BLaER1 treated with 17β-estradiol and CSF1 and Interleukin-3, amounts not matched to agents 10 nM and 100 nM (cell line): ENCODE measurements around the gene PLA2G2C.

Experiments used
- H3K27ac ChIP-seq, 11 experiments: shearing (Covaris generic); formaldehyde crosslinking; 2 replicates each; pipeline ENCODE4 v1.8.1; 2022
- H3K27me3 ChIP-seq, 11 experiments: shearing (Covaris generic); formaldehyde crosslinking; 2 replicates each; pipeline ENCODE4 v1.8.1; 2022
- H3K36me3 ChIP-seq, 11 experiments: shearing (Covaris generic); formaldehyde crosslinking; 2 replicates each; pipeline ENCODE4 v1.8.1; 2022
- H3K4me1 ChIP-seq, 10 experiments: shearing (Covaris generic); formaldehyde crosslinking; 2 replicates each; pipeline ENCODE4 v1.8.1; 2022
- H3K4me2 ChIP-seq, 11 experiments: shearing (Covaris generic); formaldehyde crosslinking; 2 replicates each; pipeline ENCODE4 v1.8.1; 2022
- H3K4me3 ChIP-seq, 10 experiments: shearing (Covaris generic); formaldehyde crosslinking; 2 replicates each; pipeline ENCODE4 v1.8.1; 2022
- H3K9ac ChIP-seq, 11 experiments: shearing (Covaris generic); formaldehyde crosslinking; 2 replicates each; pipeline ENCODE4 v1.8.1; 2022
- H3K9me3 ChIP-seq, 11 experiments: shearing (Covaris generic); formaldehyde crosslinking; replicated peaks in 1 of 11; 2 replicates each; pipeline ENCODE4 v1.8.1; 2022
- H4K20me1 ChIP-seq, 11 experiments: shearing (Covaris generic); formaldehyde crosslinking; 2 replicates each; pipeline ENCODE4 v1.8.1; 2022
- Cebpa-rat ChIP-seq, 11 experiments: shearing (Covaris generic); IDR thresholded peaks; 2 replicates each; pipeline ENCODE4 v1.8.1; 2022

Gene PLA2G2C

DNA sequence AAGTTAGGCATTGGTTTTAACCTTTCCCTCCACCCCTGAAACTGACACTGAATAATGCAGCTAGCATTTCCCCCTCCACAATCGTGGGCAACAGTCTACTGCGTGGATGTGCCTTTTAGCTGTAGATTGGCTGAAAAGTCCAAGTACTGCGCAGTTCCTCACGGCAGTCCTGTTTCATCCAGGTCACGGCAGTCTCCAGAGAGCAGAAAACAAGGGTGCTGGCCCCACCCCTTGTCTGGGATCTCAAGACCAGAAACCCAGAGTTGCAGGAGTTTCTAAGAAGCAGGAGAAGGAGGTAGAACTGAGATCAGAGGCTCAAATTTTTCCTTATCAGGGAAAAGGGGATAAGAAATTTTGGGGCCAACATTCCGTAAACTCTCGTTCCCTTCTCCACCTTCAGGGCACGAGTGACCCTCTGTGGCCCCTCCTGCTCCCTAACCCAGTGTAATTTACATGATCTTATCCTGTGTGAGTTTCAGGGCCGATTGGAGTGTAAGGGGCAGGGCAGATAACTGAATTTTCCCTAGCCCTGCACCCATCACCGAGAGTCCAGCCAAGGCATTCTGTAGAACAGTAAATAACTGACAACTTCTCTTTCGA is 25.9 kb upstream of the PLA2G2C start:
- Histone ChIP-seq H3K9ac (peak overlapping the region in 9 of 11 experiments; percentile 3 to 45 (median 14); a peak in 9 of 22 replicates), H3K9me3 (no peaks in the 10 kb centered on the region), H3K36me3 (no peaks in the 10 kb centered on the region), H3K4me2 (peak overlapping the region; percentile 73 to 97 (median 86)), H4K20me1 (no peaks in the 10 kb centered on the region), H3K27ac (peak overlapping the region in 1 of 11 experiments; percentile 15; a peak in 2 of 22 replicates), H3K27me3 (no peaks in the 10 kb centered on the region), H3K4me1 (peaks cover 6 to 48% (median 36%) of the 10 kb centered on the region in 10 experiments; a peak in 19 of 20 replicates), H3K4me3 (no peak overlapping the region)
- no peak for TF ChIP-seq Cebpa-rat (IDR thresholded peaks at IDR 0.05)

DNA sequence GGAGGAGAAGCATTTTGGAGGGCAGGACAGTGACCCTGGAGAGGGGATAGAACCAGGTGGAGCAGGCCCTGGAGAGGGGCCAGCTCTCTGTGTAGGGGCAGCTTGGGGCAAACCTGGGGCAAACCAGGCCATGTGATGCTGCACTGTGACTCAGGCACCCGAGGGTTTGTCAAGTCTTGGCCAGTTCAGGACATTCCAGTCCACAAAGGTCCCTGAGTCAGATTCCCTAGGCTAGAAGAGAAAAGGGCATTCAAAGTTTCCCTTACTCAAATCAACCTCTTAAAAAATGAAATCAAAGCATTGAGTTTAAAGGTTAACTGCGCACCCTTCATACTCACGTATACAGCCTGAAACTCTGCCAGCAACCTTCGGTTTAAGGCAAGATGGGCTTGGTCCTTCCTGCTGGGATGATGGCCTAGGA is 25.2 kb upstream of the PLA2G2C start:
- Histone ChIP-seq H3K4me2 (peak overlapping the region in 8 of 11 experiments; percentile 73 to 97 (median 88); a peak in 11 of 22 replicates), H4K20me1 (no peaks in the 10 kb centered on the region), H3K4me1 (peaks cover 6 to 48% (median 36%) of the 10 kb centered on the region in 10 experiments; a peak in 19 of 20 replicates), H3K4me3 (no peak overlapping the region), H3K36me3 (no peaks in the 10 kb centered on the region), H3K27me3 (no peaks in the 10 kb centered on the region), H3K9me3 (no peaks in the 10 kb centered on the region), H3K9ac (no peak overlapping the region), H3K27ac (no peak overlapping the region)
- no peak for TF ChIP-seq Cebpa-rat (IDR thresholded peaks at IDR 0.05)

DNA sequence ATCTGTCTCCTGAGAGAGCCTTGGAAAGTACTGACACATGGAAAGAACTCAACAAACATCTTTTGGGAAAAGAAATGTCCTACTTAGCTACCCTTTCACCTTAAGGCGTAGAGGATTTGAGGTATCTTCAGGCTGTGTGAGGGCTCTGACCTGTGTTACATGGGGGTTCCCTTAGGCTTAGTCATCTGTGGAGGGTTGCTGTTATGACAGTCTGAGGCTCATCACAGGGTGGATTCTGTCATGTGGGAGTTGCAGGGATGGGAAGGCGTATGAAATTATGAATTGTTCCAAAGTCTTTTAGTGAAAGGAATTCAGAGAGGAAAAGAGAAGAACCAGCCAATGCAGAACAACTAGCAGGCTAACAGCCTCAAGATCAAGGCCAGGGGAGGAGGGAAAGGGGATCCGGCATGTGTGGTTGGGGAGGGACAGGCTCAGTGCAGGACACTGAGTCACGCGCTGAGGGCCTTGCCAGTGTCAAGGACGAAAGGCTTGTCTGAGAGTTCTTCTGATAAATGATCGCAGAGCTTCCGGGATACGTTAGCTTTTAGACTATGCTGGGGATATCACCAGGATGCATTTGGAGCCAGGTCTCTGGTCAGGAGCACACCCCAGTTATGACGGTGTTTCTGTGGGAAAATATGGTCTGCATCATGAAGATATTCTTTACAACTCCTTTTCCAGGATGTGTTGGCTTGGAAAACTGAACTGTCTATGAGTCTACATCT is 24.6 kb upstream of the PLA2G2C start:
- H3K9ac ChIP-seq: no peak overlapping the region
- H3K4me2 ChIP-seq: 0 out of 22 replicates have a peak overlapping the region, but pooled peaks of 1 of the 11 experiments have one; percentile 97
- H3K4me3 ChIP-seq: no peak overlapping the region
- H3K4me1 ChIP-seq: peaks cover 6 to 48% (median 36%) of the 10 kb centered on the region in 10 experiments; a peak in 19 of 20 replicates
- H3K36me3 ChIP-seq: no peaks in the 10 kb centered on the region
- H3K27ac ChIP-seq: no peak overlapping the region
- H3K9me3 ChIP-seq: no peaks in the 10 kb centered on the region
- TF ChIP-seq Cebpa-rat (IDR thresholded peaks at IDR 0.05): no peak
- no peaks in the 10 kb centered on the region for H4K20me1 ChIP-seq
- no peaks in the 10 kb centered on the region for H3K27me3 ChIP-seq

DNA sequence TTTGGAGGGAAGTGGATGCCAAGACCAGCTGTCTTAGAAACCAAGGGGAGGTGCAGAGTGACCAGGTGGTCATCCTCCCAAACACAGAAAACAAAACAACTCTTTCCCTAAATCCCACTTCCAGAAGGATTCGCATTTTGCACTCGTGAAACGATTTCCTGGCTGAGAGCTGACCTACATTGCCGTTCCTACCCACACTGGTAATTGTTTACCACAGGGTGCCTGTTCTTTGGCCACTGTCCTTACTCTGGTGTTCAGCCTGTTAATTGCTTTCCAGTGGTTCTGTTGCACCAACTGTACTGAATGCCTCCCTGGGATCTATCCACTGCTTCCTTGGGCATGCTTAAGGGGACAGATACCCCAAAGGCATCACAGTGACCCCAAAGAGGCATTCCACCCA is 23.2 kb upstream of the PLA2G2C start:
- Histone ChIP-seq H3K9ac (no peak overlapping the region), H3K27ac (no peak overlapping the region), H3K27me3 (no peaks in the 10 kb centered on the region), H3K4me2 (no peak overlapping the region), H3K4me1 (peaks cover 6 to 48% (median 36%) of the 10 kb centered on the region in 10 experiments; a peak in 19 of 20 replicates), H4K20me1 (no peaks in the 10 kb centered on the region), H3K4me3 (no peak overlapping the region), H3K36me3 (no peaks in the 10 kb centered on the region), H3K9me3 (no peaks in the 10 kb centered on the region)
- no peak for TF ChIP-seq Cebpa-rat (IDR thresholded peaks at IDR 0.05)

DNA sequence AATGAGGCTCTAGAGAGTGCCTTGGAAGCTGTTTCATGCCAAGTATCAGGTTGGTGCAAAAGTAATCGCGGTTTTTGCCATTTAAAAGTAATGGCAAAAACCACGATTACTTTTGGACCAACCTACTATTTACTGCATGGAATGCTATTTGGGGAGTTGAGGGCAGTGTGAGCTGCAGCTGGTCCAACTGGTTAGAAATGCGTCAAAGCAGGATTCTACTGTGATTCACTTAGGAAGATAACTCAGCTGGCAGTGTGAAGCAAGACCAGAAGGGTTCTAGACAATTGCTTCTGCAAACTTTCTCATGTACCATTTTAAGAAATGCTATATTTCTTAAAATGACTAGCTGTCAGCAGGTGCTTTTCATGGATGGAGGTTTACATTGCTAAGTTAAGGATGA is 21.2 kb upstream of the PLA2G2C start:
- Histone ChIP-seq H3K4me2 (peak overlapping the region in 3 of 11 experiments; percentile 33 to 42 (median 34); a peak in 2 of 22 replicates), H3K4me3 (no peak overlapping the region), H3K27me3 (no peaks in the 10 kb centered on the region), H3K27ac (no peak overlapping the region), H4K20me1 (no peaks in the 10 kb centered on the region), H3K9ac (no peak overlapping the region), H3K36me3 (no peaks in the 10 kb centered on the region), H3K9me3 (no peaks in the 10 kb centered on the region), H3K4me1 (peaks cover 4 to 41% (median 32%) of the 10 kb centered on the region in 10 experiments; a peak in 19 of 20 replicates)
- no peak for TF ChIP-seq Cebpa-rat (IDR thresholded peaks at IDR 0.05)

DNA sequence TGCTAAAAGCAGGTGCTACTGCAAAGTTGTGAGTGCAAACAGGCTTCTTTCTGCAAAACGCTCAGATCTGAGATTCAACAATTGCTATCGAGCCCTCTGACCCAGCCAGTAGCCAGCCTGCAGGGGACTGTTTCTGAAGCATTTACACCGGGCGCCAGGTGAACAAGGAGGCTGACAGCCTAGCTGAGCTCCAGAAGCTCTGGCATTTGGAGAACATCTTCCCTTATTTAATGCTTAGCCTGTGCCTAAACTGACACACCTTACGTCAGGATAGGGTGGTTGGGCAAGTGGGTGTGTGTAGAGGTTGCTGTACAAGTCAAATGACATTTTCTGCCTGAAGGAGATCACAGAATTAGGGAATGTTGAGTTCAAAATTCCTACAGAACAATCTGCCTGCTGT is 15.8 kb upstream of the PLA2G2C start:
- no peaks in the 10 kb centered on the region for H3K9me3 ChIP-seq
- H3K4me1 ChIP-seq: peaks cover 3 to 19% (median 7%) of the 10 kb centered on the region in 10 experiments; a peak in 14 of 20 replicates
- H4K20me1 ChIP-seq: no peaks in the 10 kb centered on the region
- H3K4me2 ChIP-seq: no peak overlapping the region
- H3K9ac ChIP-seq: no peak overlapping the region
- H3K4me3 ChIP-seq: no peak overlapping the region
- H3K36me3 ChIP-seq: no peaks in the 10 kb centered on the region
- no peak overlapping the region for H3K27ac ChIP-seq
- no peaks in the 10 kb centered on the region for H3K27me3 ChIP-seq
- TF ChIP-seq Cebpa-rat (IDR thresholded peaks at IDR 0.05): no peak

DNA sequence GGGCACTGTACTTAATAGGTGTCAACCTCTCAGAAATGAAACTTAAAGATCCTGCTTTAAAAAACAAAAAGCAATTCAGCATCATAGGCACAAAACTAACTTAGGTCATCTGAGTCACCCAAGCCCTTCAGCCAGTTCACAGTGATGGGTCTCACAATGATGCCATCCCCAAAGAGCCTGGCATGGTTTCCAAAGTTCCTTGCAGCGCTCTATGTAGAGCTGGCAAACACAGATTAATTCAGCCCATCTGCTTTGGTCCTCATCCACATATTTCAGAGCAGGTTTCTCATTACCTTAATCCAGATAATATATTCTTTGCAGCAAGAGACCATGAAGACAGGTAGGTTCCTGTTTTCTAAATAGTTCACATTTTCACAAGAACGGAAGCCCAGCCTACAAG is 14.6 kb upstream of the PLA2G2C start:
- no peaks in the 10 kb centered on the region for H3K9me3 ChIP-seq
- no peak overlapping the region for H3K9ac ChIP-seq
- H3K4me3 ChIP-seq: no peak overlapping the region
- H3K4me1 ChIP-seq: peaks cover 8 to 30% (median 14%) of the 10 kb centered on the region in 10 experiments; a peak in 17 of 20 replicates
- H4K20me1 ChIP-seq: no peaks in the 10 kb centered on the region
- no peak for TF ChIP-seq Cebpa-rat (IDR thresholded peaks at IDR 0.05)
- H3K36me3 ChIP-seq: no peaks in the 10 kb centered on the region
- H3K27ac ChIP-seq: no peak overlapping the region
- H3K27me3 ChIP-seq: no peaks in the 10 kb centered on the region
- no peak overlapping the region for H3K4me2 ChIP-seq

DNA sequence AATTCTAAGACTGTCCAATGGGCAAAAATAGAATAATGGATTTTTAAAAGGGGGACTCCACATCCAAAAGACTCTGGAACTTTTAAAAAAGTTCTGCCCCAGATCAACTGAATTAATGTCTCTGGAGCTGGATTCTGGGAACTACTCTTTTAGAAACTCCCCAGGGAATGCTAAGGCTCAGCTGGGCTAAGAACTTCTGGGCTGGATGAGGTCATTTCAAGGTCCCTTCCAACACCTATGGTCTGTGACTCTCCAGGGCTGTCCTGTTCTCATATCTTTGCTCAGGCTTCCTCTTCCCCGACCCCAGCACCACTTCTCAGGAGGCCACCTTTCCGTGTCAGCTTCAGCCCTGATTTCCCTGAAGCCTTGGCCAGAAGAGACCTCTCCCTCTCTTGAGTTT is 13.5 kb upstream of the PLA2G2C start:
- H3K9me3 ChIP-seq: no peaks in the 10 kb centered on the region
- 0 out of 22 replicates have a peak overlapping the region, but pooled peaks of 1 of the 11 experiments have one; percentile 10 for H3K4me2 ChIP-seq
- H3K36me3 ChIP-seq: no peaks in the 10 kb centered on the region
- no peak overlapping the region for H3K9ac ChIP-seq
- H3K4me1 ChIP-seq: peaks cover 19 to 41% (median 25%) of the 10 kb centered on the region in 10 experiments
- no peak overlapping the region for H3K27ac ChIP-seq
- H3K27me3 ChIP-seq: no peaks in the 10 kb centered on the region
- no peak overlapping the region for H3K4me3 ChIP-seq
- TF ChIP-seq Cebpa-rat (IDR thresholded peaks at IDR 0.05): no peak
- no peaks in the 10 kb centered on the region for H4K20me1 ChIP-seq

DNA sequence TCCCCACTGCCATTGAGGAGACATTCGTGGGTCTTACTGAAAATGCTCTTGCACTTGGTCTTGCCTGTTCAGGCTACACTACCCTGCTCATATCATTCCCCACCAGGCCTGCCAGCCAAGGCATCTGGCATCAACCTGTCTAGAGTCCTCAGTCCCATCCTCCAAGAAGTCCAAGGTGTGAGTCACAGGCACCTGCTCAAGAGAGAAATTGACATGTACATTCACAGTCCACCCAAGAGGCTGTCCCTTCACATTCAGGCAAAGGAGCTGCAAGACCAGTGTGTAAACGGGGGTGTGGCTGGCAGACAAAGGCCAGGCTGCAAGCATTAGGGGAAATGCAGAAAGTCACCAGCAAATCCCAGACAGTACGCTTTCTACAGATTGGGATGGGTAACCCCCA is 13.1 kb upstream of the PLA2G2C start:
- H3K27ac ChIP-seq: no peak overlapping the region
- H3K4me3 ChIP-seq: no peak overlapping the region
- H3K4me1 ChIP-seq: peaks cover 24 to 45% (median 29%) of the 10 kb centered on the region in 10 experiments
- H3K4me2 ChIP-seq: no peak overlapping the region
- H3K9me3 ChIP-seq: no peaks in the 10 kb centered on the region
- TF ChIP-seq Cebpa-rat (IDR thresholded peaks at IDR 0.05): no peak
- H3K36me3 ChIP-seq: no peaks in the 10 kb centered on the region
- no peak overlapping the region for H3K9ac ChIP-seq
- no peaks in the 10 kb centered on the region for H4K20me1 ChIP-seq
- H3K27me3 ChIP-seq: no peaks in the 10 kb centered on the region
